Hippocampal formation (tissue), 2 donors: ENCODE data around the gene SNX2.
"Not testable (repeated sequence)": the region's sequence is repeated elsewhere in the genome, so short reads cannot be mapped to it uniquely, and the experiment has no call there.

Source experiments
- DNase-seq, 2 donors: peaks; one replicate each; lab custom pipeline; 2025; lab: John Stamatoyannopoulos, UW

The SNX2 gene

DNA sequence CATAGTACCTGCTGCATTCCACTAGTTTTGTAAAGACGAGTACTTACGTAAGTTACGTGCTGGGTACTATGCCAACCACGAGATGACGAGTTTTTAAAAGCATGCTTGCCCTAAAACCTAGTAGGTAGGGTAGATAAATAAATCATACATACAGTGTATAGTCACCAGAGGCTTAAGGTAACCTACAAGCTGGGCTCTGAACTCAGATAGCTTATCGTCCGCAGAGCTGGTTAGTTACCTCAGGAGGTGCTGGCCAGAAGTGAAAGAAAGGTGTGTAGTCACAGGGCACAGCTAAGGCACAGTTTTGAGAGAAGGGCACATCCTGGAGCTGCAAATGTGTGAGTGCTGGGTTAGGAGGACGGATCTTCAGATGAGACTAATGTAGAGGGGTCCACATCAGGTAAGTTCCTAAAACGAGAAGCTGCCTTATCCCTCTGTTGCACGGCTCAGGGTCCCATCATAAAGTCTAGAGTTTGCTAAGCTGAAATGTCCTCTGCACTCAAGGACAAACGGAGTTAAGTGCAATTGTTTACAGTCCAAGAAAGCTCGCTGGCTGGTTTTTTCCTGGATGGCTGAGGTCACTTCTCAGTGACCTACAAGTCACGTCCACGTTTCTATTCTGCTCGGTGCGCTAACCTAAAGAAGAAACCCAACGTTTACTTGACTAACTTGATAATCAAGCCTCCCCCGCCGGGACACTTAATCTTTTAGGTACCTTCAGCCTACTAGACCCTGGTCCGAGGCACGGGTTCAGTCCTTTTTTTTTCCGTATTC, 69.4 kb downstream of the SNX2 start:
- DNase-seq = no peak

DNA sequence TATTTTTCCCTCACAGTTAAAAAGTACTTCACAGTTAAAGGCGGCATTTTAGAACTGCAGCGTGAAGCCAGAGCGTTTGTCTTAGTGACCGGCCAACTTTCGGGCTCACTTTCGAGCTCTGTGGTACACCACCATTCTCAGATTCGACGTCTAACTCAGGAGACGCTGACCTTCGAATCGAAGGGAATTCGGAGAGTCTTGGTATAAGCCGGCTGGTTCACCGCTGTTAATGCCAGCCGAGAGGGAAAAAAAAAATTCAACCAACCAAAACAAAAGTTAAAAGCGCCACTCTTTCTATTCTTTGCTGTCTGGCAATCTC, 70.0 kb downstream of the SNX2 start:
- DNase-seq = no peak

DNA sequence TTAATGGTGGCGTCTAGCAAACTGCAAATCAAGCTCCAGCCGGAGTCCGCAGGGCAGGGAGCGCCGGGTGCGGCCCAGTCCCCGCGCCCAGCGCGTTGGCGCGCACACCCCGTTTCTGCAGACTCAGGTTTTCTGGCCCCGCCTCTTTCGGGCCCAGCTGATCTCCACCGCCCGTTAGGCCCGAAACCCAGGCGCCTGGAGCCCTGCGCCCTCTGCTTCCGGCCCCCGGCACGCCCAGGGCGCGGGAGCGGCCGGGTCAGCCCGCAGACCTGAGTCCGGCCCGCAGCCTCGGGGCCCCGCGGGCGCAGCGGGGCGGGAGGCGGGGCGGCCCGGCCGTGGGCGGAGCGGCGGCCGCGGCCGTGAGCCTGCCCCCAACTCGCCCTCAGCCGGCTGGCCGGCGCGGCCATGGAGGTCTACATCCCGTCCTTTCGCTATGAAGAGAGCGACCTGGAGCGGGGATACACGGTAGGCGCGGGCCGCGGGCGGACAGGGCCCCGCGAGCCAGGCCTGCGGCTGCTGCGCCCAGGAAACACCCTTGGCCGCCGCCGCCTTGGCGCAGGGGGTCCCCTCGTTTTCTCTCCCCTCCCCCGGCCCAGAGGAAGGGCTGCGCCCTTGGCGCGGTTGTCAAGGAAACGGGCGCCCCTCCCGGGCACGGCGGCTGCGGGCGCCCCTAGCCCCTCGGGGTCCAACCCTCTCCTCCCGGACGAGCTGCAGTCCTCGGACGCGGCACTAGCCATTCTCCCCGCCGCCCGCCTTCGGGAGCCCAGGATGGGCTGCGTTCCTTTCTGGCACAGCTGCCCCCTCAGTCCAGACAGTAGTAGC, 70.6 kb downstream of the SNX2 start, which contains the start of gene SNX24:
SNX24 (plus strand) TSS at position 385 of the 822 bp plus-strand sequence; CDS start at position 406, 21 bp downstream.
- DNase-seq = peak; percentile 77 to 81

DNA sequence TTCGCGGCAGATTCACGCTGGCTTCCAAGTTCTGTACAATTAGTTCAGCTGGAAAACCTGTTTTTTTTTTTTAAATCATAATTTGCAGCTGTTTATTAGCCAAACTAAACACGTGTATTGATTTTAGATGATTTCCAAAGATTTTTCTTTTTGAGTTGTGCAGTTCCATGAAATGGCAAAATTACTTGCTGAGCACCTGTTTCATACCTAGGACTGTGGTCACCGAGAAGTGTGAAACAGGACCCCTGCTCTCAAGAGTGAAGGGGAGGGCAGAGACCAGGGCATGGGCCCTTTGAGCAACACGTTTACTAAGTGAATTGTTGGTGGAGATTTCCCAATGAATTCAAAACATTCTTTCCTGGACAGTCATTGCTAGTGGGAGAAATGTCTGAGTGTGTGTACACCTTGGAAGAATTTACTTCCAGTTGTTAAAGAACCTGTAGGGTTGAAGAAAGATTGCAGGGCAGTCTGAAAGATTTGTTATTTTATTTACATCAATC, 71.2 kb downstream of the SNX2 start:
- no peak for DNase-seq

DNA sequence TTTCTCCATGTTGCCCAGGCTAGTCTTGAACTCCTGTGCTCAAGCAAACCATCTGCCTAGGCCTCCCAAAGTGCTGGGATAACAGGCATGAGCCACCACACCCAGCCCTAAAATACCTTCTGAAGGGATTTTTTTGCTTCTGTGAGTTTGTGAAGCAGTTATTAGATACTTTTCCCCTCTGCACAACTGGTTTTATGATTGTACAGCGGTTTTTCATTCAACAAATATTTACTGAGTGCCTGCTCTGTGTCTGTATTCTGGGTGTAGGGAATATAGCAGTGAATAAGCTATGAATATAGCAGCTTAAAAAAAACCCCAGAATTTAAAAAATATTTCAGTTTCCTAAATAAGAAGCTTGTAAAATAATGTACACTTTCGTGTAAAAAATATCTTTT, 72.8 kb downstream of the SNX2 start:
- DNase-seq = no peak

DNA sequence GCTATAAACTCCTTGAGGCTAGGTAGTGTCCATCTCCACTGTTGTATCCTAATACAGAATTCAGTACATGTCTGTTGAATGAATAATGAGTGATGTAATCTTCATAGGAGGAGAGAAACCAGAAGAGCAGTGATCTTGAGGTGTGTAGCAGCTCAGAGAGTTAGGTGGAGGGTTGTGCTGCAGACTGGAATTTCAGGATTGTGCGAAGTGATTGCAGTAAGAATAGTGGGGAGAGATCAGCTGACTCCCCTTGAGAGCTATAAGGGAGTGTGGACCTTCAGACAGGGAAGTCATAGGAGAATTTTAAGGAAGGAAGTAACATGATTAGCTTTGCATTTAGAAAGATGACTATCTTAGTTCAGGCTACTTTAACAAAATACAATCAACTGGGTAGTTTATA, 74.9 kb downstream of the SNX2 start:
- peak in 1 of 2 donors; percentile 9 for DNase-seq

DNA sequence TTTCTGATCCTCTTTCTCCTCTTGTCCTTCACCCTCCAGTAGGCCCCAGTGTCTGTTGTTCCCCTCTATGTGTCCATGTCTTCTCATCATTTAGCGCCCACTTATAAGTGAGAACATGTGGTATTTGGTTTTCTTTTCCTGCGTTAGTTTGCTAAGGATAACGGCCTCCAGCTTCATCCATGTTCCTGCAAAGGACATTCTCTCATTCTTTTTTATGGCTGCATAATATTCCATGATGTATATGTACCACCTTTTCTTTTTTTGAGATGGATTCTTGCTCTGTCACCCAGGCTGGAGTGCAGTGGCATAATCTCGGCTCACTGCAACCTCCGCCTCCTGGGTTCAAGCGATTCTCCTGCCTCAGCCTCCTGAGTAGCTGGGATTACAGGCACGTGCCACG, 82.7 kb downstream of the SNX2 start:
- not testable (repeated sequence) for DNase-seq

DNA sequence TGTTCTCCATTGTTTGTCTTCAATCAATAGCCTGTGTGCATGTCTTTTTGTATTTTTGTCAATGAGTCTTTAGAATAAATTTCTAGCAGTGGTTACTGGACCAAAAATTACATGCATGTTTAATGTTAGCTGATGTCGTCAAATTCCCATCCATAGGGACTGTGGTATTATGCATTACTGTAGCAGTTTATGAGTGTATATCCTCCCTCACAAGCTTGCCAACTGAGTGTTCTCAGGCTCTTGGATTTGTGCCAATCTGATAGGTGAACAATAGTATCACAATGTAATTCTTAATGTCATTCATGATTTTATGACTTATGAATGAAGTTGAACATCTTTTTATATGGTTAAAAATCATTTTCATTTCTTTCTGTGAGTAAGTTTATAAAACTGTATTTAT, 83.6 kb downstream of the SNX2 start:
- DNase-seq = no peak

DNA sequence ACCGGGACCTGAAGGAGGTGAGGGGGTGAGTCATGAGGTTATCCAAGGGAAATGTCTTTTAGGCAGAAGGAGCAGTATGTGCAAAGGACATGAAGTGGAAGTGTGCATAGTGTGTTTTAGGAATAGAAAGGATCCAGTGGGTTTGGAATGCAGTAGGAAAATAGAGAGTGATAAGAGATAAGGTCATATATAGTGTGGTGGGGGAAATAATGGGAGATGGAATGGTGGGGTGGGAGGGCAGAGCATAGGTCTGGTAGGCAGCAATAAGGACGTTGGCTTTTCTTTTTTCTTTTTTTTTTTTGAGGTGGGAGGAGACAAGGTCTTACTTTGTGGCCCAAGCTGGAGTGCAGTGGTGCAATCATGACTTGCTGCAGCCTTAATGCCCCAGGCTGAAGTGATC, 88.4 kb downstream of the SNX2 start:
- DNase-seq = no peak

DNA sequence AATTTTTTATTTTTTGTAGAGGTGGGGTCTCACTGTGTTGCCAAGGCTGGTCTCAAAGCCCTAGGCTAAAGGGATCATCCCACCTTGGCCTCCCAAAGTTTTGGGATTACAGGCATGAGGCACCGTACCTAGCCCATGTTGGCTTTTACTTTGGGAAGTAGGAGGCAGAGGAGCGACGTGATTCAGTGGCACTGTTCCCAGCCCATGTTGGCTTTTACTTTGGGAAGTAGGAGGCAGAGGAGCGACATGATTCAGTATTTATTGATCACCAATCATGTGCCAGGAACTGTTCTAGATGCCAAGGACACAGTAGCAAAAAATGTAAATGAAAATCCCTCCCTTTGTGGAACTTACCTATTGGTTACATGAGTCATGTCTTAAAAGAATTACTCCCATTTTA, 88.8 kb downstream of the SNX2 start:
- no peak for DNase-seq

DNA sequence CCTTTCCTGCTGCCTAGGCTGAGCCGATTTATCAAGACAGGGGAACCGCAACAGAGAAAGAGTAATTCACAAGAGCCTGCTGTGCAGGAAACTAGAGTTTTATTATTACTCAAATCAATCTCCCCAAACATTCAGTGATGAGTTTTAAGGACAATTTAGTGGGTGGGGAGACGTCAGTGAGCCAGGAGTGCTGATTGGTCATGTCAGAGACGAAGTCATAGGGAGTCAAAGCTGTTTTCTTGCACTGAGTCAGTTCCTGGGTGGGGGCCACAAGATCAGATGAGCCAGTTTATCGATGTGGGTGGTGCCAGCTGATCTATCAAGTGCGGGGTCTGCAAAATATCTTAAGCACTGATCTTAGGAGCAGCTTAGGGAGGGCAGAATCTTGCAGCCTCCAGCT, 89.5 kb downstream of the SNX2 start:
- no peak for DNase-seq

DNA sequence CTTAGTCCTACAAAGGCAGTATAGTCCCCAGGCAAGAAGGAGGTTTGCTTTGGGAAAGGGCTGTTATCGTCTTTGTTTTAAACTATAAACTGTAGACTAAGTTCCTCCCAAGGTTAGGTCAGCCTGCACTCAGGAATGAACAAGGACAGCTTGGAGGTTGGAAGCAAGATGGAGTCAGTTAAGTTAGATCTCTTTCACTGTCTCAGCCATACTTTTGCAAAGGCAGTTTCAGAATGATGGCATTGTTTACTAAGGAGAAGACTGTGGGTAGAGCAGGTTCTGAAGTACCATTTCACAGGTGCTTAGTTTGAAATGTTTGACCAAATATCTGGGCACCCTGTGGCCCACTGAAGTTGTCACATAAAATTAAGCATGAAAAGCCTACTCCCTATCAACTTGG, 90.0 kb downstream of the SNX2 start:
- no peak for DNase-seq

DNA sequence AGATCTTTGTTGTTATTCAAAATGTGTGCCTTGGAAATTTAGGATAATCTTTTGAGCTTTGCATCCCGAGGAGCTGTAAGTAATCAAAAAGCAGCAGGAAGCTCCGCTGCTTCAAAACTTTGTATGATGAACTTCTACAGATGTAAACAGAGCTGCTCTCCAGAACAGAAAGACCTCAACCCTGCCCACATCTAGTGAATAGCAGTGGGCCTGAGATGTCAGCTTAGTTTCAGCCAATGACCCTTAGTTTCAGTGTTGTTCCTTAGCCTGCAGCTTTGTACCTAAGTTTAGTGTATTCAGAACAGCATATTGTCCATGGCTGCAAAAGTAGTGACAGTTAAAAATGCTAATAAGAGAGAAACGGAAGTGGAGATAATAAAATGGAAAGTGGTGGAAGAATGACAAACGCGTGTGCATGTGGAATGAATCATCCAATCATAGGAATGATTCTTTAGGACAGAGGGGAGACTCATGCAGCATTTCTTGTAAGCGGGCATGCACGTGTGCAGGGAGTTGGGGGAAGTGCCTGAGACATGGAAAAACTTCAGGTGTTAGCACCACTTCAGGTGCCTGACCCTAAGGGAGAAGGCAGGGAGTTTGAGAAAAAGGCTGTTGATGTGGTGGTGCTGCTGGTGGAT, 95.5 kb downstream of the SNX2 start:
- DNase-seq = no peak

DNA sequence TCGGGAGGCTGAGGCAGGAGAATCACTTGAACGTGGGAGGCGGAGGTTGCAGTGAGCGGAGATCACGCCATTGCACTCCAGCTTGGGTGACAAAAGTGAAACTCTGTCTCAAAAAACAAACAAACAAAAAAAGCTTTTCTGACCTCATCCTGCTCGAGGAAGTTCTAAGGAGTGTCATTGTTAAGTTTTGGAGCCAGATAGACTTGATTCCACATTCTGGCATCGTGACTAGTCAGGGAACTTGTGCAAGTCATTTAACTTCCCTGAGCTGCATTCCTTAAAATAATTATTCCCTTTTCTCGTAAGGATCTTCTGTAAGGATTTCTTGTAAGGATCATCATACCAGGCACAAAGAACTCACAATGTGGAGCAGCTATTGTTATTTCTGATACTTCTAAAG, 96.8 kb downstream of the SNX2 start:
- DNase-seq = no peak

DNA sequence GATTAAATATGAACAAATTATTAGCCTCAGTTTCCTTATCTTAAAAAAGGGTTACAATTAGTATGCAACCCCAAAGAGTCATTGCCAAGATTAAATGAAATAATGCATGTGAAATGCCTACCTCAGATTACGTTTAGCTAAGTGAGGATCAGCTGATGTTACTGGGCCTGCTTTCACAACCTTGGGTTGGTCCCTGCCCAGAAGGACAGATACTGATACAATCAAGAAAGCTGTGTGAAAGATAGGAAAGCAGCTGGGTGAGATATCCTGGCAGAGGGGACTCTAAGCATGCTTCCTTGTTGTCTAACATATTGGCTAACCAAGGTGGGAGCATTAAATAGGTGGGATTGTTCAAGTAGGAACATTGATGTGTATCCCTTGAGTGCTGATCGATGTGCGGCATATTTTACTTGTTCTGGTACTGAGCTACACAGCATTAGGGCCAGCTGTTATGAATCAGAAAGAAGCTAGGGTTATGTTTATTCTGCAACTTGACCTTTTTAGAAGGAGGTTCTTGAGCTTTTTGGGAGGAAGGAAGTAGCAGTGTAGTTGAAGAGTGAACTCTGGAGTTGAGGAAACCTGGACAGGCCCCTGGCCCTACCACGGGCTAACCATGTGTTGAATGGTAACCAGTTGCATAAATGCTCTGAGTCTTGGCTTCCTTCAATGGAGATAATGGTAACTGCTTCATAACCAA, 99.4 kb downstream of the SNX2 start:
- DNase-seq = no peak

DNA sequence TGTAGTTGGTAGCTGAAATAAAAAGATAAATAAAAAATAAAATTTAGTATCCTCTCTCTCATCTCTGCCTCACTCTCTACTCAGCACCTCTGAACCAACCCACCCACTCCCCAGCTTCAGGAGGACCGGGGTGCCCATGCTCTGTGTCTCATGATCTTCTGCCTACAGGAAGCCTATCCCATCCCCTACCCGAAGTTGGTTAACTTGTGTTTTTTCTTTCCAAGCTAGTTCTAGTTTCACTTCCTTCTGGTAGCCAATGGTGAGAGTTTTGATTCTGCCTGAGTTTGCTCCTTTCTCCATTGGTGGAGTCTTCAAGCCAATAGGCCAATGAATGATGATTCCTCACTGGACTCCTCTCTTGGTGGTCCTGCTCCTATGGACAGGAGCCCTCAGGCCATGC, 102.6 kb downstream of the SNX2 start:
- DNase-seq = no peak

DNA sequence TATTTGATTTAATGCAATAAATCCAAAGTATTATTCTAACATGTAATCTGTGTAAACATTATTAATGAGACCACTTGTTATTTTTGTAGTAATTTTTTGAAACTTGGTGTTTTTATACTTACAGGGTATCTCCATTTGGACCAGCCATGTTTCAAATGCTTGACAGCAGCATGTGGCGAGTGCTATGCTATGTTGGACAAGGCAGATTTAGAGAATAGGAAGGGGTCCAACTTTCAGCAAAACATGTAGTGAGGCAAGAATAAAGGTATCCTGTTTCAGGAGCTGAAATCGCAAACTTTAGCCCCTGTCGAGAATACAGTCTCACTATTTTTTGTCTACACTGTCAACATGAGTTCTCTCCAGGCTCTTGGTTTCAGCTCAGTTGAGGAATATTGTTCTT, 104.2 kb downstream of the SNX2 start:
- DNase-seq = no peak
